Left lung (tissue), 10 donors: ENCODE measurements around the gene SERTAD1. TPM values are rescaled to one million over a fixed set of nuclear protein-coding genes. Genes with fewer than 3 reads are reported as not detected.
A peak's percentile ranks its signal among the peaks of the same experiment; 100 is the strongest.

ENCODE experiments used
- ATAC-seq: fragments of 200-7000 bp; cut with Tn5 transposase; one replicate; pipeline ENCODE4 v1.9.1; 2020; ENCODE audit warnings: moderate library complexity
- DNase-seq, 4 donors: peaks; one replicate each; pipeline ENCODE4 v3.0.0-alpha.2; 2013 to 2020
- H3K27ac ChIP-seq, 2 donors: fragments of 200-600 bp; sonication (generic) in 1 of 2; one replicate each; pipeline versions ENCODE4 v1.5.0 to v1.8.0; 2020 to 2021
- H3K27me3 ChIP-seq, 2 donors: fragments of 200-600 bp; sonication (generic) in 1 of 2; one replicate each; pipeline versions ENCODE4 v1.5.0 to v1.8.0; 2020 to 2021
- H3K36me3 ChIP-seq, 2 donors: fragments of 200-600 bp; sonication (generic) in 1 of 2; one replicate each; pipeline versions ENCODE4 v1.5.0 to v1.8.0; 2020 to 2021
- H3K4me1 ChIP-seq, 2 donors: fragments of 200-600 bp; one replicate each; pipeline ENCODE4 v1.8.0; 2021
- H3K4me3 ChIP-seq, 2 donors: fragments of 200-600 bp; sonication (generic) in 1 of 2; one replicate each; pipeline versions ENCODE4 v1.5.0 to v1.8.0; 2020 to 2021; ENCODE audit warnings: mild to moderate bottlenecking in 1 of 2
- H3K9me3 ChIP-seq, 2 donors: fragments of 200-600 bp; sonication (generic) in 1 of 2; one replicate each; pipeline versions ENCODE4 v1.5.0 to v1.8.0; 2020 to 2021
- CTCF ChIP-seq, 2 donors: fragments of 200-600 bp; sonication (generic) in 1 of 2; IDR thresholded peaks; one replicate each; pipeline versions ENCODE4 v1.5.0 to v1.8.0; 2021; ENCODE audit warnings: antibody characterized with exemption in 2 of 2
- intact Hi-C, 2 donors: fragments of 100-400 bp; cut with DNase I; formaldehyde crosslinking; loops; one replicate each; pipeline versions ENCODE4 v1.11.2 to v1.14.2; 2022
- polyA plus RNA-seq, 6 donors: library from polyadenylated mRNA; unstranded; fragments of 120-200 nt; gene quantifications; one replicate each; pipeline ENCODE4 v1.2.1, GENCODE V29; 2013; ENCODE audit not compliant: insufficient read length in 6 of 6
- total RNA-seq, 2 donors: library from RNA; stranded (reverse); fragmentation: NEBNext Ultra II Directional; extraction: Animal tissue kit (Norgen Biotek cat#: 25700); gene quantifications; one replicate each; pipeline ENCODE4 v1.2.1, GENCODE V29; 2021
- donor health status: DM: no; HTN: yes; CAD: no.
- donor health status: DM: no; HTN: no; CAD: no.

SERTAD1 gene
- total and polyA plus RNA-seq, 8 donors: 4.3 to 17.5 (median 6.9) TPM

DNA sequence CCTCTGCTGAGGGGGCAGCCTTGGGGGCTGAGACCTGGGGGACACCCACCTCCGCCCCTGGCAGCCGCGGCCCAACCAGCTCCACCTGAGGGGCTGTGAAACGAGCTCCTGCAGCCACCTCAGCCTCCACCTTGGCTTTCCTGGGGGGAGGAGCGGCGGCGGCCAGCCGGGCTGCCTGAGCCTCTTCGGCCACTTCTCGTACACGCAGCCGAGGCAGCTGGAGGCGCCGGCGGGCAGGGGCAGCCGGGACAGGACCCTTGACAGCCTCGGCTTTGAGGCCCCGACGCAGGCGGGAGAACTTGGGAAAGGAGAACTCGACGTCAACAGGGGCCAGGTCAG, 28.3 kb downstream of the SERTAD1 start:
- no peak for ATAC-seq
- Histone ChIP-seq H3K27me3 (no peaks in the 10 kb centered on the region), H3K27ac (no peak overlapping the region), H3K4me1 (peaks cover 0 to 15% of the 10 kb centered on the region in 2 donors), H3K36me3 (peaks cover 0 to 21% of the 10 kb centered on the region in 2 donors), H3K9me3 (no peaks in the 10 kb centered on the region), H3K4me3 (no peak overlapping the region)
- TF ChIP-seq CTCF (IDR thresholded peaks at IDR 0.05): no peak
- peak in 1 of 4 donors; percentile 75 for DNase-seq
- intact Hi-C loops: no loop called here

- TF ChIP-seq CTCF (IDR thresholded peaks at IDR 0.05): no peak
- Histone ChIP-seq H3K27ac (no peak overlapping the region), H3K9me3 (no peaks in the 10 kb centered on the region), H3K4me3 (no peak overlapping the region), H3K4me1 (peaks cover 0 to 15% of the 10 kb centered on the region in 2 donors), H3K27me3 (no peaks in the 10 kb centered on the region), H3K36me3 (peaks cover 0 to 21% of the 10 kb centered on the region in 2 donors)
- DNase-seq (no peak), ATAC-seq (no peak)
- intact Hi-C loops: no loop called here
Observed at GRCh38 chr19:40396886-40397567, 28.8 kb downstream of the SERTAD1 start.

DNA sequence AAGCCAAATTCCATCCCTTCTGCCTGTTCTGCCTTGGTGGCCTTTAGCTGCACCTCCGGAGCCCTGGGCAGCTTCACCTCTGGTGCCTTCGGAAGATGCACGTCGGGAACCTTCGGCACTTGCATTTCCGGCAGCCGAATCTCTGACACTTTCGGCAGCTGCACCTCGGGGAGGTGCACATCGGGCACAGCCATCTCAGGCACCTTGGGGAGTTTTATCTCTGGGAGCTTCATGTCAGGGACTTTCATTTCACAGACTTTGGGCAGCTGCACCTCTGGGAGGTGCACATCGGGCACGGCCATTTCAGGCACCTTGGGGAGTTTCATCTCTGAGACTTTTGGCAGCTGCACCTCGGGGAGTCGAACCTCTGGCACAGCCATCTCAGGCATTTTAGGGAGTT, 29.8 kb downstream of the SERTAD1 start:
- no peak for DNase-seq
- H3K4me3 ChIP-seq: no peak overlapping the region
- intact Hi-C loops: no loop called here
- TF ChIP-seq CTCF (IDR thresholded peaks at IDR 0.05): no peak
- H3K4me1 ChIP-seq: peaks cover 0 to 19% of the 10 kb centered on the region in 2 donors
- no peak overlapping the region for H3K27ac ChIP-seq
- H3K36me3 ChIP-seq: peaks cover 0 to 21% of the 10 kb centered on the region in 2 donors
- H3K27me3 ChIP-seq: no peaks in the 10 kb centered on the region
- no peaks in the 10 kb centered on the region for H3K9me3 ChIP-seq
- no peak for ATAC-seq

DNA sequence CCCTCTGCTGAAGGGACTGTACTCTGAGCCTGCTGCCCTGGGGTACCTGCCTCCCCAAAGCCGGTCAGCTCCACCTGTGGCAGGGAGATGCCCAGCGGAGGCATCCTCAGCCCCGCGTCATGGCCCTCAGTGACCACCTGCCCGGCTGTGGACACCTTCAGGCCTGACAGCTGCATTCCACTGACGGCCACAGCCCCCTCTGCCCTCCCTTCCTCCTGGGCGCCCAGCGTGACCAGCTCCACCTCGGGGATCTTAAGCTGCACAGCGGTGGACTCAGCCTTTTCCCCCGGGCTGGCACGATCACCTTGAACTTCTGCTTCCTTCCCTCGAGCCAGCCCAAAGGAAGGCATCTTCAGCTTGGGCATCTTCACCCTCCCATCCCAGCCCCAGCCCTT, 31.0 kb downstream of the SERTAD1 start:
- ATAC-seq (no peak), DNase-seq (no peak)

More for the DNA sequence above, 31.0 kb downstream of the SERTAD1 start:
- no peaks in the 10 kb centered on the region for H3K9me3 ChIP-seq
- H3K4me3 ChIP-seq: no peak overlapping the region
- no peak overlapping the region for H3K27ac ChIP-seq
- H3K4me1 ChIP-seq: peaks cover 0 to 19% of the 10 kb centered on the region in 2 donors
- no peak for TF ChIP-seq CTCF (IDR thresholded peaks at IDR 0.05)
- intact Hi-C loops: no loop called here
- H3K36me3 ChIP-seq: peaks cover 0 to 21% of the 10 kb centered on the region in 2 donors
- no peaks in the 10 kb centered on the region for H3K27me3 ChIP-seq
